ENCODE data around the gene SPTY2D1. TPM values are rescaled to one million over a fixed set of nuclear protein-coding genes. Genes with fewer than 3 reads are reported as not detected.
"Not testable (repeated sequence)": the region's sequence is repeated elsewhere in the genome, so short reads cannot be mapped to it uniquely, and the experiment has no call there.

SPTY2D1 gene
- total RNA-seq, 1 donor from 2014 or later = 12.3 TPM

- Mint-ChIP-seq H3K9me3 (no peaks in the 10 kb centered on the region), H3K4me3 (no peak overlapping the region), H3K36me3 (peaks cover 2% of the 10 kb centered on the region), H3K27me3 (ENCODE audit: insufficient read depth, low read depth) (no peaks in the 10 kb centered on the region), H3K4me1 (no peaks in the 10 kb centered on the region), H3K27ac (no peak overlapping the region)
- Histone ChIP-seq H4K20me1 (ENCODE audit: low read depth) (no peaks in the 10 kb centered on the region), H3F3A (ENCODE audit: low read depth) (no peaks in the 10 kb centered on the region), H3K79me2 (ENCODE audit: low read depth) (no peaks in the 10 kb centered on the region), H3K4me2 (no peak overlapping the region), H3K4me3 (no peak overlapping the region), H3K27me3 (no peaks in the 10 kb centered on the region), H2AFZ (replicated peaks) (no peak overlapping the region), H3K9ac (no peak overlapping the region), H3K27ac (no peak overlapping the region), H3K9me3 (ENCODE audit: low read depth) (no peaks in the 10 kb centered on the region), H3K36me3 (no peaks in the 10 kb centered on the region), H3K4me1 (no peaks in the 10 kb centered on the region)
- no peak for DNase-seq (ENCODE audit: low spot score)
- no peak for TF ChIP-seq EZH2 (IDR thresholded peaks at IDR 0.05)
- no peak for TF ChIP-seq EZH2phosphoT487 (IDR thresholded peaks at IDR 0.05)
- no peak for TF ChIP-seq CTCF (IDR thresholded peaks at IDR 0.05)
Measured at GRCh38 chr11:18600915-18601569, 33.1 kb downstream of the SPTY2D1 start.

- Mint-ChIP-seq H3K27me3 (ENCODE audit: insufficient read depth, low read depth) (no peaks in the 10 kb centered on the region), H3K9me3 (no peaks in the 10 kb centered on the region), H3K27ac (no peak within 1 kb of the TSS), H3K36me3 (peaks cover 5% of the 10 kb centered on the region), H3K4me1 (no peaks in the 10 kb centered on the region), H3K4me3 (no peak within 1 kb of the TSS)
- no peaks in the 10 kb centered on the region for H4K20me1 ChIP-seq (ENCODE audit: low read depth)
- no peaks in the 10 kb centered on the region for H3K9me3 ChIP-seq (ENCODE audit: low read depth)
- no peaks in the 10 kb centered on the region for H3K36me3 ChIP-seq
- no peaks in the 10 kb centered on the region for H3F3A ChIP-seq (ENCODE audit: low read depth)
- no peaks in the 10 kb centered on the region for H3K4me1 ChIP-seq
- H3K79me2 ChIP-seq (ENCODE audit: low read depth) = no peaks in the 10 kb centered on the region
- H3K4me3 ChIP-seq = no peak within 1 kb of the TSS
- H3K27ac ChIP-seq = no peak within 1 kb of the TSS
- TF ChIP-seq CTCF (IDR thresholded peaks at IDR 0.05) (no peak), EZH2phosphoT487 (IDR thresholded peaks at IDR 0.05) (no peak), EZH2 (IDR thresholded peaks at IDR 0.05) (no peak)
- no peak within 1 kb of the TSS for H3K4me2 ChIP-seq
- H2AFZ ChIP-seq (replicated peaks) = no peak within 1 kb of the TSS
- no peaks in the 10 kb centered on the region for H3K27me3 ChIP-seq
- no peak within 1 kb of the TSS for H3K9ac ChIP-seq
- no peak for DNase-seq (ENCODE audit: low spot score)
Measured at GRCh38 chr11:18599739-18600230, 34.4 kb downstream of the SPTY2D1 start, which contains the start of gene MISFA. TSS of gene MISFA (plus strand) at chr11:18599789. CDS start at chr11:18599929, 140 bp downstream.

DNA sequence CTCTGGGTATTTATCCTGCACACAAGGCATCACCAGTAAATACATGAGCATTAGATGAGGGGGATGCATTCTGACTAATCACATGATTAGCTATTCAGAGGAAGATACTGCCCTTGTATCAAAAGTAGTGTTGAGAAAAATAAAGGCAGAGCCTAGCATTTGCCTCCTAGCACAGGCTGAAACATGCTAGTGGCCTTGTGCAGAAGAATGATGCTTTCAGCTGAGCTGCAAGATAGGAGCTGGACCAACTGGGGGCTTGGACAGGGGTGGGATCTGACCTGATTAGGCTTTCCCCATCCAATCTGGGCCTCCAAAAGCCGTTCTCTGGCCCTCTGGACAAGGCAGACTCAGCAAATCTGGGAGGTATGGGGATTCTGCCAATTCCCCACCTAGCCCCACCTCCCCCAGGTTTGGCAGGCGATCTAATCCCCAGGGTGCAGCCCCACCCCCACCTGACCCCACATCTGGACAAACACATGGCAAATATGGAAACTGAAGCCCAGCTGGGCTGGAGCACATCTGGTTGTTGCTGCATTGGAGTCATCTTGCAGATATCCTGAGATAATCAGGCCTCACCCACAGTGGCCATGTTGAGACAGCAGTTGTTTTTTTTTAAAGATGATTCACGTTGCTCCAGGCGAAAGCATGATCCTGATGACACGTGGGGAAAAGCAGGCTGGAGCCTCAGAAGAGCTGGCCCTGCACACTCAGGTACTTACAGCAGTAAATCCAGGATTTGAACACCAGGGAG, 39.0 kb downstream of the SPTY2D1 start:
- H3K4me1 Mint-ChIP-seq = peaks cover 10% of the 10 kb centered on the region
- H3K9me3 Mint-ChIP-seq = no peaks in the 10 kb centered on the region

DNA sequence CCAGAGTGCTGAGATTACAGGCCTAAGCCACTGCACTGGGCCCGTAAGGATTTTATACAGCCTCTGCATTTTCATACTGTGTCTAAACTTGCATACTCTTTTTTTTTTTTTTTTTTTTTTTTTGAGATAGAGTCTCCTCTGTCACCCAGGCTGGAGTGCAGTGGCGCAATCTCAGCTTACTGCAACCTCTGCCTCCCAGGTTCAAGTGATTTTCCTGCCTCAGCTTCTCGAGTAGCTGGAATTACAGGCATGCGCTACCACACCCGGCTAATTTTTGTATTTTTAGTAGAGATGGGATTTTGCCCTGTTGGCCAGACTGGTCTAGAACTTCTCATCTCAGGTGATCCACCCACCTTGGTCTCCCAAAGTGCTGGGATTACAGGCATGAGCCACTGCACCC, 40.1 kb downstream of the SPTY2D1 start:
- Histone ChIP-seq H3K4me1 (peaks cover 13% of the 10 kb centered on the region), H3K79me2 (ENCODE audit: low read depth) (peaks cover 48% of the 10 kb centered on the region)
- H3K9me3 ChIP-seq (ENCODE audit: low read depth); H3K9me3 Mint-ChIP-seq; H3K27ac Mint-ChIP-seq; H3K27ac ChIP-seq; H3K4me3 Mint-ChIP-seq; H3K27me3 Mint-ChIP-seq (ENCODE audit: insufficient read depth, low read depth); H2AFZ ChIP-seq (replicated peaks); H3K9ac ChIP-seq; H3K36me3 Mint-ChIP-seq; DNase-seq (ENCODE audit: low spot score); H3K4me3 ChIP-seq; H3K4me2 ChIP-seq; H3K27me3 ChIP-seq; H3F3A ChIP-seq (ENCODE audit: low read depth); H4K20me1 ChIP-seq (ENCODE audit: low read depth); H3K36me3 ChIP-seq: not testable (repeated sequence)
- peaks cover 12% of the 10 kb centered on the region for H3K4me1 Mint-ChIP-seq

More for the DNA sequence above, 39.0 kb downstream of the SPTY2D1 start:
- Histone ChIP-seq H3K27me3 (no peaks in the 10 kb centered on the region), H3K4me1 (peaks cover 6% of the 10 kb centered on the region), H3K9ac (no peak overlapping the region), H3K4me3 (no peak overlapping the region), H4K20me1 (ENCODE audit: low read depth) (peaks cover 7% of the 10 kb centered on the region), H3K27ac (no peak overlapping the region), H3F3A (ENCODE audit: low read depth) (no peaks in the 10 kb centered on the region), H3K9me3 (ENCODE audit: low read depth) (no peaks in the 10 kb centered on the region), H2AFZ (replicated peaks) (no peak overlapping the region), H3K79me2 (ENCODE audit: low read depth) (peaks cover 37% of the 10 kb centered on the region), H3K4me2 (no peak overlapping the region), H3K36me3 (no peaks in the 10 kb centered on the region)
- no peak overlapping the region for H3K27ac Mint-ChIP-seq
- no peak for TF ChIP-seq CTCF (IDR thresholded peaks at IDR 0.05)
- no peak overlapping the region for H3K4me3 Mint-ChIP-seq
- no peaks in the 10 kb centered on the region for H3K27me3 Mint-ChIP-seq (ENCODE audit: insufficient read depth, low read depth)
- peaks cover 5% of the 10 kb centered on the region for H3K36me3 Mint-ChIP-seq
- no peak for DNase-seq (ENCODE audit: low spot score)
